GM12892 (cell line): ENCODE measurements around the gene RNF166.

ENCODE experiments used
- POLR2A ChIP-seq: IDR thresholded peaks from 2 replicates; pipeline ENCODE4 v1.6.1; 2011; ENCODE audit warnings: low read depth, low read length, control low read depth
- TAF1 ChIP-seq: IDR thresholded peaks from 2 replicates; pipeline ENCODE4 v1.6.1; 2011; ENCODE audit warnings: low read depth, mild to moderate bottlenecking, control low read depth, low read length, borderline replicate concordance

GRCh38 chr16:88713054-88713453 lies 6.8 kb upstream of the RNF166 start:
- no peak for TF ChIP-seq POLR2A
- TF ChIP-seq TAF1, result no peak
